OCI-LY3 (cell line): ENCODE measurements around the gene FGD4.

Experiments
- H2AFZ ChIP-seq: fragments of 200-600, 300-600 bp; shearing (Covaris generic); 2 replicates; pipeline ENCODE4 v1.6.0; 2014; ENCODE audit warnings: antibody characterized with exemption, low read depth, low read length
- H3K27ac ChIP-seq: fragments of 200-600, 300-600 bp; sonication (generic); 2 replicates; pipeline ENCODE4 v1.5.1; 2014; ENCODE audit warnings: mild to moderate bottlenecking, low read length, moderate library complexity, mixed read lengths
- H3K27me3 ChIP-seq: fragments of 200-600, 300-600 bp; sonication (generic); 2 replicates; pipeline ENCODE4 v1.6.1; 2014; ENCODE audit warnings: low read depth, low read length, mixed read lengths
- H3K36me3 ChIP-seq: fragments of 200-600, 300-600 bp; sonication (generic); replicated peaks from 2 replicates; pipeline ENCODE3; 2014; ENCODE audit warnings: low read depth, low read length, mixed read lengths
- H3K4me1 ChIP-seq: fragments of 300-600, 200-600 bp; sonication (generic); 2 replicates; pipeline ENCODE4 v1.6.1; 2014; ENCODE audit warnings: low read length, mixed read lengths
- H3K4me2 ChIP-seq: fragments of 200-600, 300-600 bp; sonication (generic); 2 replicates; pipeline ENCODE4 v1.6.1; 2014; ENCODE audit warnings: low read length, mixed read lengths
- H3K4me3 ChIP-seq: fragments of 300-600, 200-600 bp; sonication (generic); 2 replicates; pipeline ENCODE4 v1.5.1; 2014; ENCODE audit warnings: antibody characterized with exemption, mild to moderate bottlenecking, low read length, moderate library complexity
- H3K79me2 ChIP-seq: fragments of 300-600, 200-600 bp; shearing (Covaris generic); 2 replicates; pipeline ENCODE4 v1.6.1; 2014; ENCODE audit warnings: mild to moderate bottlenecking, low read length, mixed read lengths
- H3K9ac ChIP-seq: fragments of 300-600, 200-600 bp; shearing (Covaris generic); 2 replicates; pipeline ENCODE4 v1.6.0; 2014; ENCODE audit warnings: mild to moderate bottlenecking, low read length, moderate library complexity
- H3K9me3 ChIP-seq: fragments of 200-600, 300-600 bp; shearing (Covaris generic); 2 replicates; pipeline ENCODE4 v1.6.1; 2014; ENCODE audit warnings: low read length, mixed read lengths; ENCODE audit not compliant: insufficient read depth
- H4K20me1 ChIP-seq: fragments of 200-600, 300-600 bp; sonication (generic); 2 replicates; pipeline ENCODE4 v1.6.1; 2016; ENCODE audit warnings: low read length, mixed read lengths; ENCODE audit not compliant: insufficient read depth
- EZH2phosphoT487 ChIP-seq: fragments of 200-600 bp; shearing (Covaris generic); IDR thresholded peaks from 2 replicates; pipeline ENCODE4 v1.6.1; 2018; ENCODE audit warnings: antibody characterized with exemption, mixed run types, low read depth
- TF ChIP-seq, protein P1 (sequence below): fragments of 200-600, 300-600 bp; sonication (generic); IDR thresholded peaks from 2 replicates; pipeline ENCODE4 v1.5.1; 2014; ENCODE audit warnings: antibody characterized with exemption, low read length, low read depth

FGD4 gene

DNA sequence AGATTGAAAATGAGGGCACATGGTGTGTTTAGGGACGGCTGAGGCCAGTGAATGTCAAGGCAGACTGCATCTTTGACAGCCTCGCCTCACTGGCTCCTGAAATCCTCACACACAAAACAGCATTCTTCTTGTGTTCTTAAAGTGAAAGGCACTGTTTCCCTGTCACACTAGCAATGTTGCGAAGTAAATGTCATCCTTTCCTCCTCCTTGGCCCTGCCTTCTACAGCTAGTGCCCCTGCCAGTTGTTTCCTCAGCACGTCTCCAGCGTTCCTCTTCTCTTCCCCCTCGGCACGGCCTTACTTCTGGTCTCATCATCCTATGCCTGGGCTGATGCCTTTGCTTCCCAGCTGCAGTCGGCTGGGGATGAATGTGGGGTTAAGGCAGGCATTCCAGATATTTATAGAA is 150.3 kb downstream of the FGD4 start:
- Histone ChIP-seq H3K4me3 (no peak overlapping the region), H3K79me2 (no peaks in the 10 kb centered on the region), H3K27me3 (no peaks in the 10 kb centered on the region), H3K27ac (no peak overlapping the region), H4K20me1 (no peaks in the 10 kb centered on the region), H3K9ac (no peak overlapping the region), H3K9me3 (no peaks in the 10 kb centered on the region), H3K36me3 (no peaks in the 10 kb centered on the region), H3K4me1 (peaks cover 13% of the 10 kb centered on the region), H3K4me2 (no peak overlapping the region), H2AFZ (no peak overlapping the region)
- no peak for TF ChIP-seq EZH2phosphoT487
- TF ChIP-seq, protein P1, sequence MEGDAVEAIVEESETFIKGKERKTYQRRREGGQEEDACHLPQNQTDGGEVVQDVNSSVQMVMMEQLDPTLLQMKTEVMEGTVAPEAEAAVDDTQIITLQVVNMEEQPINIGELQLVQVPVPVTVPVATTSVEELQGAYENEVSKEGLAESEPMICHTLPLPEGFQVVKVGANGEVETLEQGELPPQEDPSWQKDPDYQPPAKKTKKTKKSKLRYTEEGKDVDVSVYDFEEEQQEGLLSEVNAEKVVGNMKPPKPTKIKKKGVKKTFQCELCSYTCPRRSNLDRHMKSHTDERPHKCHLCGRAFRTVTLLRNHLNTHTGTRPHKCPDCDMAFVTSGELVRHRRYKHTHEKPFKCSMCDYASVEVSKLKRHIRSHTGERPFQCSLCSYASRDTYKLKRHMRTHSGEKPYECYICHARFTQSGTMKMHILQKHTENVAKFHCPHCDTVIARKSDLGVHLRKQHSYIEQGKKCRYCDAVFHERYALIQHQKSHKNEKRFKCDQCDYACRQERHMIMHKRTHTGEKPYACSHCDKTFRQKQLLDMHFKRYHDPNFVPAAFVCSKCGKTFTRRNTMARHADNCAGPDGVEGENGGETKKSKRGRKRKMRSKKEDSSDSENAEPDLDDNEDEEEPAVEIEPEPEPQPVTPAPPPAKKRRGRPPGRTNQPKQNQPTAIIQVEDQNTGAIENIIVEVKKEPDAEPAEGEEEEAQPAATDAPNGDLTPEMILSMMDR, result no peak

DNA sequence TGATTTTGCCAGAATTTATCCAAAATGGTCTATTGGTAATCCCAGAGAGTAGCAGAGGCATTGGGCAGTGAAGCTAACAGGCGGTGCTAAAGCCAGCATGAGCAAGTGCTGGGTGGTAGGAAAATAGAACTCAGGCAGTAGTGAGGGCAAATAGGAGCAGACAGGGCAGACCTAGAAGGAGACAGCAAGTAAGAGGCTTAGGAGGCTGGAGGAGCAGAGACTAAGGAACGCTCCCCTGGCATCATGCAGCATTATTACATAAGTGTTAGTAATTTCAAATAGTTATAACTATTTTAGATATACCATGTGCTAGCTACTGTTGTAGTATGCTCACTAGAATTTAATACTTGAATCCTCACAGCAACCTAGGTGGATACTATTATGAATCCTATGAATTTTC is 151.7 kb downstream of the FGD4 start:
- H3K9ac ChIP-seq, result no peak overlapping the region
- no peak overlapping the region for H3K4me2 ChIP-seq
- H3K4me3 ChIP-seq, result no peak overlapping the region
- no peaks in the 10 kb centered on the region for H4K20me1 ChIP-seq
- TF ChIP-seq, protein P1, result no peak
- no peak for TF ChIP-seq EZH2phosphoT487
- H3K36me3 ChIP-seq, result no peaks in the 10 kb centered on the region
- no peak overlapping the region for H3K27ac ChIP-seq
- no peaks in the 10 kb centered on the region for H3K79me2 ChIP-seq
- peaks cover 13% of the 10 kb centered on the region for H3K4me1 ChIP-seq
- no peaks in the 10 kb centered on the region for H3K9me3 ChIP-seq
- H2AFZ ChIP-seq, result no peak overlapping the region
- no peaks in the 10 kb centered on the region for H3K27me3 ChIP-seq

DNA sequence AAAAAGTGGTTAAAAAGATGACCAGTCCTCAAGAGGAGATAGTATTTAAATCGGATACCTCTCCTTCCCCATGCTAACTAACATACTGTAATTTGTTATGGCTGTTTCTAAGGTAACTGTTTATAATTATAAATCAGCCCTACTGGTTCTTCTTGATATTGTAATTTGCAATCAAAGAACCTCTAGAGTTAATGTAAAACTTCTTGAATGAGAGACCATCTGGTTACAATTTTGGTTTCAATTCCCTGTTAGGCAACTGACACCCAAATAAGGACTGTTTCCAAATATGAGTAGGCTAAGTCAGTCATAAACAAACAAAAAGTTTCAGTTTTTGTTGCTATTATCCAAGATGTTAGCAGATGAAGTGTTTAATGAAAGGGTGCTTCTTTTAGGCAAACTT is 159.5 kb downstream of the FGD4 start:
- peaks cover 11% of the 10 kb centered on the region for H3K36me3 ChIP-seq
- peak overlapping the region; percentile 74 for H3K27ac ChIP-seq
- H3K9ac ChIP-seq, result peak overlapping the region; percentile 25; the same call in 1 of the 2 replicates
- TF ChIP-seq, protein P1, result no peak
- no peak for TF ChIP-seq EZH2phosphoT487
- peaks cover 16% of the 10 kb centered on the region for H3K9me3 ChIP-seq
- H3K4me1 ChIP-seq, result peaks cover 25% of the 10 kb centered on the region
- H3K4me3 ChIP-seq, result peak overlapping the region; percentile 38
- peak overlapping the region; percentile 36 for H3K4me2 ChIP-seq
- H4K20me1 ChIP-seq, result no peaks in the 10 kb centered on the region
- no peaks in the 10 kb centered on the region for H3K79me2 ChIP-seq
- no peak overlapping the region for H2AFZ ChIP-seq
- H3K27me3 ChIP-seq, result no peaks in the 10 kb centered on the region

DNA sequence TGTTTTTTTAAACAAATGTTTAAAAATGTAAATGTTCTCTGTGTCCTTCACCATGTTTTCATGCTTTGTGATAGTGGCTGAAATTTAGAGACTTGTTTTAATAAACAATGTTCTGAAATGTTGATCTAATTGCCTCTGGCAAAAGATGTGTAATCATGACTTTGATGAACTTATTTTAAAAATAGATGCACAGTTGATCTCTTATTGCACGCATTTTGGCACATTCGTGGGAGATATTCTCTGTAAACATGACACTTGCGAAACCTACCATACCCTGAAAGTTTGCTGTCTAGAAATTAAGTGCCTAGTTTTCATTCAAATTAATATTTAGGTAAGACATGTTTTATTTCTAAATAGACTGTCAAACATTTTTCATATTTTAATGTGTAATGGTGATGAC is 160.1 kb downstream of the FGD4 start:
- peak overlapping the region; percentile 25; the same call in 1 of the 2 replicates for H3K9ac ChIP-seq
- H3K4me3 ChIP-seq, result peak overlapping the region; percentile 27
- peak overlapping the region; percentile 36 for H3K4me2 ChIP-seq

More for the DNA sequence above, 160.1 kb downstream of the FGD4 start:
- Histone ChIP-seq H3K9me3 (peaks cover 16% of the 10 kb centered on the region), H4K20me1 (no peaks in the 10 kb centered on the region), H3K27me3 (no peaks in the 10 kb centered on the region), H3K27ac (peak overlapping the region; percentile 74), H3K4me1 (peaks cover 25% of the 10 kb centered on the region), H3K36me3 (peaks cover 11% of the 10 kb centered on the region), H3K79me2 (no peaks in the 10 kb centered on the region), H2AFZ (no peak overlapping the region)
- TF ChIP-seq EZH2phosphoT487, result no peak
- TF ChIP-seq, protein P1, result no peak
